IMR-90 (cell line): ENCODE results near the gene CLASP1. TPM values are rescaled to one million over a fixed set of nuclear protein-coding genes. Genes with fewer than 3 reads are reported as not detected.

ENCODE experiments used
- ATAC-seq: fragments of 200-7000 bp; cut with Tn5 transposase; 2 replicates; pipeline ENCODE4 v1.9.1; 2020; ENCODE audit warnings: low read depth, mild to moderate bottlenecking, moderate library complexity
- BruUV-seq: library from RNA; stranded (reverse); fragments of 400-500 nt; replicated peaks from 2 replicates; lab custom pipeline; 2021; lab: Mats Ljungman, UMichigan
- CTCF ChIA-PET: fragments of 300-600 bp; formaldehyde crosslinking; extraction: SDS; loops from one replicate; lab custom pipeline; 2021; ENCODE audit warnings: antibody characterized with exemption; lab: Yijun Ruan, JAX
- POLR2A ChIA-PET: fragments of 300-600 bp; sonication (Branson Sonifier 250); formaldehyde crosslinking; loops from one replicate; lab custom pipeline; 2022; ENCODE audit warnings: antibody characterized with exemption; ENCODE audit not compliant: unreplicated experiment; lab: Charles Lee
- DNase-seq: peaks from one replicate; pipeline ENCODE4 v3.0.0; 2013
- H2AFZ ChIP-seq: replicated peaks from 2 replicates; pipeline ENCODE3; 2013; ENCODE audit warnings: low read length, mild to moderate bottlenecking; ENCODE audit not compliant: poor library complexity
- H2AK5ac ChIP-seq: 2 replicates; pipeline ENCODE4 v1.6.1; 2013; ENCODE audit warnings: low read depth, low read length, inconsistent platforms
- H2AK9ac ChIP-seq: replicated peaks from 2 replicates; pipeline ENCODE3; 2013; ENCODE audit warnings: mild to moderate bottlenecking, low read depth, low read length, moderate library complexity; ENCODE audit not compliant: poor library complexity
- H2BK120ac ChIP-seq: 2 replicates; pipeline ENCODE4 v1.6.1; 2013; ENCODE audit warnings: low read depth, low read length, inconsistent platforms
- H2BK15ac ChIP-seq: 3 replicates; pipeline ENCODE4 v1.6.1; 2013; ENCODE audit warnings: low read depth, low read length, inconsistent platforms
- H2BK20ac ChIP-seq: 2 replicates; pipeline ENCODE4 v1.6.1; 2013; ENCODE audit warnings: low read depth, mild to moderate bottlenecking, inconsistent platforms, low read length, moderate library complexity
- H2BK5ac ChIP-seq: 2 replicates; pipeline ENCODE4 v1.6.1; 2013; ENCODE audit warnings: mild to moderate bottlenecking, low read depth, low read length, inconsistent platforms; ENCODE audit not compliant: poor library complexity, severe bottlenecking
- H3K14ac ChIP-seq: replicated peaks from 2 replicates; pipeline ENCODE4 v1.6.1; 2013; ENCODE audit warnings: low read depth, low read length, inconsistent platforms
- H3K18ac ChIP-seq: 2 replicates; pipeline ENCODE4 v1.6.1; 2013; ENCODE audit warnings: low read depth, low read length, control low read depth
- H3K23ac ChIP-seq: 2 replicates; pipeline ENCODE4 v1.6.1; 2013; ENCODE audit warnings: low read depth, low read length, inconsistent platforms
- H3K27ac ChIP-seq: 2 replicates; pipeline ENCODE4 v1.5.1; 2013; ENCODE audit warnings: mild to moderate bottlenecking, control low read depth, low read length; ENCODE audit not compliant: insufficient read depth
- H3K27me3 ChIP-seq: 2 replicates; pipeline ENCODE4 v1.6.1; 2013; ENCODE audit warnings: low read length; ENCODE audit not compliant: control insufficient read depth, insufficient read depth
- H3K36me3 ChIP-seq: 2 replicates; pipeline ENCODE4 v1.6.1; 2013; ENCODE audit warnings: low read length, mixed read lengths; ENCODE audit not compliant: control insufficient read depth, insufficient read depth
- H3K4ac ChIP-seq: 2 replicates; pipeline ENCODE4 v1.6.1; 2013; ENCODE audit warnings: low read depth, low read length, inconsistent platforms
- H3K4me1 ChIP-seq: 2 replicates; pipeline ENCODE4 v1.6.1; 2013; ENCODE audit warnings: low read length, mixed read lengths; ENCODE audit not compliant: control insufficient read depth, insufficient read depth
- H3K4me2 ChIP-seq: 2 replicates; pipeline ENCODE4 v1.6.1; 2013; ENCODE audit warnings: low read depth, mild to moderate bottlenecking, control low read depth, low read length, moderate library complexity
- H3K4me3 ChIP-seq: 2 replicates; pipeline ENCODE4 v1.5.1; 2013; ENCODE audit warnings: low read depth, mild to moderate bottlenecking, control low read depth, low read length, moderate library complexity; ENCODE audit not compliant: insufficient read depth
- H3K56ac ChIP-seq: 2 replicates; pipeline ENCODE4 v1.6.1; 2013; ENCODE audit warnings: low read length, inconsistent platforms; ENCODE audit not compliant: insufficient read depth; ENCODE audit errors: extremely low read depth
- H3K79me1 ChIP-seq, 2 experiments: 2 replicates each; pipeline ENCODE4 v1.6.1; 2013; ENCODE audit warnings: low read length in 2 of 2, inconsistent platforms in 1 of 2, low read depth in 1 of 2
- H3K9ac ChIP-seq: 2 replicates; pipeline ENCODE4 v1.6.1; 2013; ENCODE audit warnings: low read depth, low read length, control low read depth
- H3K9me1 ChIP-seq: 2 replicates; pipeline ENCODE4 v1.6.1; 2013; ENCODE audit warnings: low read length, inconsistent platforms; ENCODE audit not compliant: insufficient read depth
- H3K9me3 ChIP-seq: 2 replicates; pipeline ENCODE4 v1.6.1; 2013; ENCODE audit warnings: low read length; ENCODE audit not compliant: control insufficient read depth, insufficient read depth
- H4K20me1 ChIP-seq: 2 replicates; pipeline ENCODE4 v1.6.1; 2013; ENCODE audit warnings: low read length, inconsistent platforms; ENCODE audit not compliant: insufficient read depth
- H4K5ac ChIP-seq: 2 replicates; pipeline ENCODE4 v1.6.1; 2013; ENCODE audit warnings: mild to moderate bottlenecking, low read depth, low read length, control low read depth
- H4K8ac ChIP-seq, 2 experiments: 2 replicates each; pipeline ENCODE4 v1.6.1; 2013; ENCODE audit warnings: low read depth in 2 of 2, low read length in 2 of 2, control low read depth in 1 of 2, inconsistent platforms in 1 of 2
- H4K91ac ChIP-seq: 2 replicates; pipeline ENCODE4 v1.6.1; 2013; ENCODE audit warnings: low read depth, low read length, inconsistent platforms; ENCODE audit not compliant: insufficient read depth
- FOS ChIP-seq: fragments of 150-350 bp; IDR thresholded peaks from 2 replicates; pipeline ENCODE4 v1.6.1; 2016; ENCODE audit warnings: low read depth, low read length
- MAFK ChIP-seq: IDR thresholded peaks from 2 replicates; pipeline ENCODE4 v1.6.1; 2012; ENCODE audit warnings: low read depth, low read length, improper control_type of control experiment
- MAZ ChIP-seq: IDR thresholded peaks from 2 replicates; pipeline ENCODE4 v1.6.1; 2012; ENCODE audit warnings: low read depth, mild to moderate bottlenecking, low read length, improper control_type of control experiment, moderate library complexity, borderline replicate concordance
- MXI1 ChIP-seq: IDR thresholded peaks from 2 replicates; pipeline ENCODE4 v1.6.1; 2012; ENCODE audit warnings: low read depth, mild to moderate bottlenecking, low read length, moderate library complexity, borderline replicate concordance
- POLR2A ChIP-seq: IDR thresholded peaks from 2 replicates; pipeline ENCODE4 v1.6.1; 2012; ENCODE audit warnings: mild to moderate bottlenecking, low read depth, low read length
- RCOR1 ChIP-seq: IDR thresholded peaks from 2 replicates; pipeline ENCODE4 v1.6.1; 2012; ENCODE audit warnings: mild to moderate bottlenecking, low read length, improper control_type of control experiment; ENCODE audit not compliant: insufficient replicate concordance
- SMC3 ChIP-seq: fragments of 150-350 bp; IDR thresholded peaks from 2 replicates; pipeline ENCODE4 v1.6.1; 2016; ENCODE audit warnings: low read depth, mild to moderate bottlenecking, antibody characterized with exemption, low read length, moderate library complexity
- USF2 ChIP-seq: fragments of 150-350 bp; IDR thresholded peaks from 2 replicates; pipeline ENCODE4 v1.6.1; 2017; ENCODE audit warnings: mild to moderate bottlenecking, antibody characterized with exemption, low read length, low read depth
- WGBS, 2 experiments: methylation state at CpG; one replicate each; pipeline versions ENCODE4 v1.1.5 to v1.1.7; 2013; ENCODE audit warnings: missing lambda C conversion rate in 2 of 2; ENCODE audit not compliant: insufficient read length in 1 of 2; ENCODE audit errors: extremely low coverage in 2 of 2; 5-methylcytosine and 5-hydroxymethylcytosine counted together
- dilution Hi-C: fragments of 300-500 bp; cut with HindIII; formaldehyde crosslinking; loops from one replicate; pipeline ENCODE4 v1.14.3; 2018; ENCODE audit warnings: low sequenced_read_pairs; ENCODE audit not compliant: unreplicated experiment
- in situ Hi-C: fragments of 300-500 bp; cut with MboI; formaldehyde crosslinking; loops from 3 replicates; pipeline ENCODE4 v1.14.3; 2019; ENCODE audit warnings: low sequenced_read_pairs, inconsistent platforms, mixed read lengths
- intact Hi-C: fragments of 100-400 bp; cut with micrococcal nuclease; formaldehyde crosslinking; loops from 2 replicates; pipeline ENCODE4 v1.10.0; 2022
- polyA plus RNA-seq, 3 experiments: library from polyadenylated mRNA; depleted of rRNA; stranded (reverse); fragments of >200 nt; gene quantifications; 2 replicates each; pipeline ENCODE4 v1.2.3, GENCODE V29; 2012; ENCODE audit warnings: low replicate concordance in 1 of 3
- total RNA-seq: library from RNA; depleted of rRNA; stranded (reverse); fragments of >200 nt; gene quantifications from 2 replicates; pipeline ENCODE4 v1.2.3, GENCODE V29; 2012
- TF ChIP-seq, protein P1 (sequence below): conservative IDR thresholded peaks from 2 replicates; pipeline ENCODE4 v1.5.1; 2012; ENCODE audit warnings: mild to moderate bottlenecking, low read depth, low read length, improper control_type of control experiment

The CLASP1 gene
- total and polyA plus RNA-seq, 2 of the 4 experiments (the other 2 are of a cell fraction) = 12.3 to 33.7 TPM

DNA sequence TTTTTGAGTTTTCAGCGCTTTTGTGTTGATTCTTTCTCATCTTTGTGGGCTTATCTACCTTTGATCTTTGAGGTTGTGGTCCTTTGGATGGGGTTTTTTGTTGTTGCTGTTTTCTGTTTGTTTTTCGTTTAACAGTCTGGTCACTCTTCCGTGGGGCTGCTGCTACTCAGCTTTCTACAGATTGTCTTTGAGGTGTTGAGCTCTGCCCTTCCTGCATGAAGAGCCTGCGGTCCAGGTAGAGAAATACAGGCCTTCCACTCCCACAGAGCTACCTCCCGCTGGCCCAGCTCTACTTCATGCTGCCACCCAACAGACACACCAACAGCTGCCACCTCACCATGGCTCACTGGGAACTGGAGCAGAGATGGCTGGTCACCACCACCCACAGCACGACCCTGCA is 180.3 kb downstream of the CLASP1 start:
- Histone ChIP-seq H2AK5ac (no peak overlapping the region), H2BK5ac (no peak overlapping the region), H4K91ac (no peak overlapping the region), H3K9me3 (no peaks in the 10 kb centered on the region), H3K56ac (no peak overlapping the region), H2BK120ac (no peak overlapping the region), H4K5ac (no peak overlapping the region), H2AFZ (no peak overlapping the region), H3K4ac (no peak overlapping the region), H3K4me1 (peaks cover 16% of the 10 kb centered on the region), H3K4me2 (no peak overlapping the region), H3K79me1 (peaks cover 17 to 38% of the 10 kb centered on the region in 2 experiments), H3K36me3 (peaks cover 14% of the 10 kb centered on the region), H3K4me3 (no peak overlapping the region), H3K23ac (no peak overlapping the region), H3K18ac (no peak overlapping the region), H3K14ac (no peak overlapping the region), H2BK15ac (no peak overlapping the region), H3K9ac (no peak overlapping the region), H2BK20ac (no peak overlapping the region), H3K27ac (no peak overlapping the region), H3K9me1 (peaks cover 16% of the 10 kb centered on the region), H4K8ac (no peak overlapping the region), H3K27me3 (no peaks in the 10 kb centered on the region), H4K20me1 (peaks cover 4% of the 10 kb centered on the region; the same call in 1 of the 2 replicates), H2AK9ac (no peak overlapping the region)
- dilution Hi-C loops = no loop called here
- intact Hi-C loops = no loop called here
- in situ Hi-C loops = no loop called here
- DNase-seq (no peak), ATAC-seq (no peak)
- ChIA-PET POLR2A (no interaction called here), CTCF (interaction anchor here (0.9 kb wide), 1 partner anchor 57 kb away, joined by 3 read pairs; no protein-coding TSS in a partner anchor)
- WGBS, 2 experiments = 83% methylated on average over 1 of the region's 6 CpGs; no CpG with 5 or more reads in 1 of the 2 experiments
- no peak for TF ChIP-seq MXI1
- TF ChIP-seq, protein P1, sequence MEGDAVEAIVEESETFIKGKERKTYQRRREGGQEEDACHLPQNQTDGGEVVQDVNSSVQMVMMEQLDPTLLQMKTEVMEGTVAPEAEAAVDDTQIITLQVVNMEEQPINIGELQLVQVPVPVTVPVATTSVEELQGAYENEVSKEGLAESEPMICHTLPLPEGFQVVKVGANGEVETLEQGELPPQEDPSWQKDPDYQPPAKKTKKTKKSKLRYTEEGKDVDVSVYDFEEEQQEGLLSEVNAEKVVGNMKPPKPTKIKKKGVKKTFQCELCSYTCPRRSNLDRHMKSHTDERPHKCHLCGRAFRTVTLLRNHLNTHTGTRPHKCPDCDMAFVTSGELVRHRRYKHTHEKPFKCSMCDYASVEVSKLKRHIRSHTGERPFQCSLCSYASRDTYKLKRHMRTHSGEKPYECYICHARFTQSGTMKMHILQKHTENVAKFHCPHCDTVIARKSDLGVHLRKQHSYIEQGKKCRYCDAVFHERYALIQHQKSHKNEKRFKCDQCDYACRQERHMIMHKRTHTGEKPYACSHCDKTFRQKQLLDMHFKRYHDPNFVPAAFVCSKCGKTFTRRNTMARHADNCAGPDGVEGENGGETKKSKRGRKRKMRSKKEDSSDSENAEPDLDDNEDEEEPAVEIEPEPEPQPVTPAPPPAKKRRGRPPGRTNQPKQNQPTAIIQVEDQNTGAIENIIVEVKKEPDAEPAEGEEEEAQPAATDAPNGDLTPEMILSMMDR = no peak
- no peak for TF ChIP-seq RCOR1
- TF ChIP-seq MAFK = no peak
- TF ChIP-seq SMC3 = no peak
- TF ChIP-seq POLR2A = no peak
- TF ChIP-seq MAZ = no peak
- no peak for TF ChIP-seq USF2
- no peak for TF ChIP-seq FOS
- no TSS peak for BruUV-seq
